GM12878 (cell line): ENCODE measurements around the gene FNDC8. TPM values are rescaled to one million over a fixed set of nuclear protein-coding genes. Genes with fewer than 3 reads are reported as not detected.
A peak's percentile ranks its signal among the peaks of the same experiment; 100 is the strongest.

Source experiments
- CUX1 ChIP-seq: IDR thresholded peaks from 2 replicates; pipeline ENCODE4 v1.6.1; 2012; ENCODE audit warnings: improper control_type of control experiment, low read depth, low read length; ENCODE audit not compliant: insufficient replicate concordance
- E2F4 ChIP-seq: IDR thresholded peaks from 2 replicates; pipeline ENCODE4 v1.6.1; 2012; ENCODE audit warnings: low read depth, low read length, improper control_type of control experiment
- EED ChIP-seq: sonication (generic); IDR thresholded peaks from 2 replicates; pipeline ENCODE4 v1.6.1; 2016; ENCODE audit warnings: antibody characterized with exemption, low read depth
- HDGF ChIP-seq: fragments of 450-650 bp; IDR thresholded peaks from 2 replicates; pipeline ENCODE4 v1.6.1; 2016; ENCODE audit warnings: antibody characterized with exemption
- IRF5 ChIP-seq: fragments of 450-650 bp; IDR thresholded peaks from 2 replicates; pipeline ENCODE4 v1.6.1; 2017; ENCODE audit warnings: borderline replicate concordance
- KLF5 ChIP-seq: fragments of 450-650 bp; IDR thresholded peaks from 2 replicates; pipeline ENCODE4 v1.6.1; 2014; ENCODE audit warnings: mild to moderate bottlenecking; ENCODE audit not compliant: partially characterized antibody
- MLLT1 ChIP-seq: fragments of 450-650 bp; IDR thresholded peaks from 2 replicates; pipeline ENCODE4 v1.6.1; 2016; ENCODE audit warnings: mild to moderate bottlenecking
- MTA3 ChIP-seq: IDR thresholded peaks from 2 replicates; pipeline ENCODE4 v1.6.1; 2012; ENCODE audit warnings: low read length, inconsistent platforms, borderline replicate concordance
- NBN ChIP-seq: fragments of 450-650 bp; IDR thresholded peaks from 2 replicates; pipeline ENCODE4 v1.6.1; 2016
- PKNOX1 ChIP-seq: fragments of 450-650 bp; IDR thresholded peaks from 2 replicates; pipeline ENCODE4 v1.6.1; 2016; ENCODE audit warnings: mild to moderate bottlenecking
- PML ChIP-seq: IDR thresholded peaks from 2 replicates; pipeline ENCODE4 v1.6.1; 2012; ENCODE audit warnings: low read length, inconsistent platforms
- POLR2A ChIP-seq: IDR thresholded peaks from 2 replicates; pipeline ENCODE4 v1.6.1; 2011; ENCODE audit warnings: low read depth, mild to moderate bottlenecking, low read length
- PRDM15 ChIP-seq: fragments of 450-650 bp; formaldehyde crosslinking; IDR thresholded peaks from 2 replicates; pipeline ENCODE4 v1.4.0; 2020; ENCODE audit warnings: mild to moderate bottlenecking, moderate library complexity
- SUZ12 ChIP-seq: fragments of 200-600 bp; sonication (generic); IDR thresholded peaks from one replicate; pipeline ENCODE4 v1.6.1; 2018; ENCODE audit warnings: antibody characterized with exemption, mild to moderate bottlenecking; ENCODE audit not compliant: unreplicated experiment
- YBX1 ChIP-seq: fragments of 450-650 bp; IDR thresholded peaks from 2 replicates; pipeline ENCODE4 v1.6.1; 2016; ENCODE audit warnings: antibody characterized with exemption
- ZNF622 ChIP-seq: fragments of 450-650 bp; IDR thresholded peaks from 2 replicates; pipeline ENCODE4 v1.6.1; 2017; ENCODE audit warnings: mild to moderate bottlenecking, inconsistent platforms
- polyA plus RNA-seq, 11 experiments: library from polyadenylated mRNA; depleted of rRNA in 4 of 11; unstranded in 6 of 11; stranded (reverse) in 5 of 11; fragments of >200 nt; fragmentation: Nextera tagmentation in 4 of 11; fragmentation: Illumina TruSeq in 1 of 11; extraction: Ambion mirVana in 4 of 11; extraction: Trizol in 1 of 11; gene quantifications; 1 replicate in 1 of 11; 2 replicates in 10 of 11; pipeline versions ENCODE4 v1.2.1 to v1.2.3, GENCODE V29; 2011 to 2016; ENCODE audit warnings: inconsistent platforms in 2 of 11, missing spikeins in 2 of 11, low read depth in 1 of 11
- total RNA-seq, 4 experiments: library from RNA; depleted of rRNA in 3 of 4; stranded (reverse); fragments of >200 nt in 3 of 4; fragmentation: Illumina TruSeq in 1 of 4; extraction: Trizol in 1 of 4; gene quantifications; 2 replicates each; pipeline versions ENCODE4 v1.2.1 to v1.2.3, GENCODE V29; 2013 to 2021

Gene FNDC8
- total and polyA plus RNA-seq, 10 of the 15 experiments (the other 5 are each of a cell fraction or from before 2014, with no cell fraction given) = 0.06 to 0.15 (median 0.11) TPM; not detected in 7

GRCh38 chr17:35088881-35089585 is 32.4 kb upstream of the FNDC8 start (continued):
- no peak for TF ChIP-seq CUX1
- no peak for TF ChIP-seq YBX1
- no peak for TF ChIP-seq ZNF622
- TF ChIP-seq MTA3 = 0 out of 2 replicates have a peak, but pooled peaks have one; percentile 49
- TF ChIP-seq E2F4 = 0 out of 2 replicates have a peak, but pooled peaks have one; percentile 49
- TF ChIP-seq PRDM15 (CRISPR knock-in tag) = no peak
- TF ChIP-seq IRF5 = no peak
- TF ChIP-seq KLF5 = peak; percentile 4
- TF ChIP-seq NBN = no peak
- no peak; the same call in 1 of the 2 replicates for TF ChIP-seq EED
- TF ChIP-seq HDGF = no peak
- no peak for TF ChIP-seq SUZ12
- peak; percentile 87 for TF ChIP-seq POLR2A
- no peak for TF ChIP-seq MLLT1
- TF ChIP-seq PML = no peak
- no peak for TF ChIP-seq PKNOX1
